Measurements from ENCODE around the gene ST7.

ST7 gene

GRCh38 chr7:116977172-116977571 is 23.9 kb downstream of the ST7 start:
- DNase-seq (ENCODE audit: low read depth), result no peak

GRCh38 chr7:116978006-116978405 is 24.7 kb downstream of the ST7 start:
- DNase-seq (ENCODE audit: low read depth), result no peak

GRCh38 chr7:116979430-116979829 is 26.1 kb downstream of the ST7 start:
- DNase-seq (ENCODE audit: low read depth), result no peak

- DNase-seq (ENCODE audit: low read depth), result no peak
Measured at GRCh38 chr7:116980354-116980753, 27.1 kb downstream of the ST7 start.

GRCh38 chr7:116981939-116982338 is 28.6 kb downstream of the ST7 start:
- DNase-seq (ENCODE audit: low read depth), result no peak

GRCh38 chr7:116984511-116984910 is 31.2 kb downstream of the ST7 start:
- no peak for DNase-seq (ENCODE audit: low read depth)

GRCh38 chr7:116984917-116985316 is 31.6 kb downstream of the ST7 start:
- no peak for DNase-seq (ENCODE audit: low read depth)

GRCh38 chr7:116985575-116985974 is 32.3 kb downstream of the ST7 start:
- no peak for DNase-seq (ENCODE audit: low read depth)

- DNase-seq (ENCODE audit: low read depth), result no peak
Measured at GRCh38 chr7:116986611-116987565, 33.6 kb downstream of the ST7 start.

- no peak for DNase-seq (ENCODE audit: low read depth)
Measured at GRCh38 chr7:116988363-116988989, 35.2 kb downstream of the ST7 start.

GRCh38 chr7:116990056-116990455 is 36.8 kb downstream of the ST7 start:
- DNase-seq (ENCODE audit: low read depth), result no peak

GRCh38 chr7:116991233-116991632 is 37.9 kb downstream of the ST7 start:
- no peak for DNase-seq (ENCODE audit: low read depth)

GRCh38 chr7:116994611-116995010 is 41.3 kb downstream of the ST7 start:
- DNase-seq (ENCODE audit: low read depth), result no peak

- DNase-seq (ENCODE audit: low read depth), result no peak
Measured at GRCh38 chr7:116997972-116998371, 44.7 kb downstream of the ST7 start.

- DNase-seq (ENCODE audit: low read depth), result no peak
Measured at GRCh38 chr7:116998567-116999175, 45.4 kb downstream of the ST7 start.

- no peak for DNase-seq (ENCODE audit: low read depth)
Measured at GRCh38 chr7:116999311-116999710, 46.0 kb downstream of the ST7 start.

GRCh38 chr7:117001283-117001682 is 48.0 kb downstream of the ST7 start:
- DNase-seq (ENCODE audit: low read depth), result no peak

- no peak for DNase-seq (ENCODE audit: low read depth)
Measured at GRCh38 chr7:117004899-117005298, 51.6 kb downstream of the ST7 start.

- DNase-seq (ENCODE audit: low read depth), result no peak
Measured at GRCh38 chr7:117005449-117005848, 52.1 kb downstream of the ST7 start.

- DNase-seq (ENCODE audit: low read depth), result no peak
Measured at GRCh38 chr7:117006907-117007684, 53.8 kb downstream of the ST7 start.

- DNase-seq (ENCODE audit: low read depth), result no peak
Measured at GRCh38 chr7:117008118-117008885, 55.0 kb downstream of the ST7 start.
